Measurements from ENCODE around the gene FAM234A.
"Not testable (repeated sequence)": the region's sequence is repeated elsewhere in the genome, so short reads cannot be mapped to it uniquely, and the experiment has no call there.

FAM234A gene

DNA sequence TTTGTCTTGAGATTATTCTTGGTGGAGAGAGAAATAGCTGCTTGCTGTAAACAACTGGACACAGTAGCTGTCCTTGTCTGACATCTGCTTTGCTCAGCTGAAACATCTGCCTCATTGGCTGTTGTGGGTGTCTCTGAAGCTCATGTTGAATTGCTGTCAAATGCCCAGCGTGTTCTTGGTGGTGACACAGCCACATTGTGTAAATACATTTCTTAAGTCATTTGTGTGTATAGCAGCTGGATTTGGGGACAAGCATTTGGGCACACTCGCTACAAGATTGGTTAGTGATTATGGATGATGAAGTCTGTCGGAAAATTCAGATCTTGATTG, 5.3 kb downstream of the FAM234A start:
- DNase-seq: no peak

DNA sequence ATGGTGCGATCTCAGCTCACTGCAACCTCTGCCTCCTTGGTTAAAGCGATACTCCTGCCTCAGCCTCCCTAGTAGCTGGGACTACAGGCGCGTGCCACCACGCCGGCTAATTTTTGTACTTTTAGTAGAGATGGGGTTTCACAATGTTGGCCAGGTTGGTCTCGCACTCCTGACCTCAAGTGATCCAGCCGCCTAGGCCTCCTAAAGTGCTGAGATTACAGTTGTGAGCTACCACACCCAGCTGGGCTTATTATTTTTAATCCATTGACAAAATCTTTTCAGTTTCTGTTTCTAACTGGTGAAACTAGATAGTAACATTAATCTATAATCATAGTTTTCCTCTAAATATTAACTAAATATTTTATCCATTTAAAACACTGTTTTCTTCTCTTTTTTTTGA, 5.9 kb downstream of the FAM234A start:
- DNase-seq: no peak

DNA sequence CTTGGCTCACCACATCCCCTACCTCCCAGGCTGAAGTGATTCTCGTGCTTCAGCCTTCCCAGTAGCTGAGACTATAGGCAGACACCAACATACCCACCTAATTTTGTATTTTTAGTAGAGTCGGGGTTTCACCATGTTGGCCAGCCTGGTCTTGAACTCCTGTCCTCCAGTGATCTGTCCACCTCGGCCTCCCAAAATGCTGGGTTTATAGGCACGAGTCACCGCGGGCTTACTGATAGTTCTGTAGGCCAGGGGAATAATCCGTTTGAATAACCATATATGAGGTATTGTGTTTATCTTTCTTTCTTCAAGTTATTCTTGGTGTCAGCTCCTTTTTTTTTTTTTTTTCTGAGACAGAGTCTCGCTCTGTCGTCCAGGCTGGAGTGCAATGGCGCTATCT, 7.7 kb downstream of the FAM234A start:
- no peak for DNase-seq

DNA sequence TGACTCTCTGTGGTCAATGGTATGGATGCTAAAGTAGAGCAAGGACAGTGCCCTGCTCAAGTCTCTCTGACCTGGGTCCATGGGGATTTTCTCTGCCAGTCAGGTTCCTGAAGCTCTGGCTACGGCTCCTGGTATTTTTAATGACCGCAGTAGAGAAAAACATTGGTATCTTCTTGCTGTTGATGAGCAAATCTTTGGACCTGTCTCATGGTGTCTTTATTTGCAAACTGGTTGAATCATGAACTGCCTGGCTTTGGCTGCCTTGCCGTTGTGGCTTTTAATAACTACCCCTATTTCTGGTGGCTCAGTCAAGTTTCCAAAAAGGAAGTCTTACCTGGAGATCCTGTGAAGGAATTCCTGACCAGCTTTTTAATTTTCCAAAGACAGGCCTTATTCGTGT, 8.7 kb downstream of the FAM234A start:
- no peak for DNase-seq

DNA sequence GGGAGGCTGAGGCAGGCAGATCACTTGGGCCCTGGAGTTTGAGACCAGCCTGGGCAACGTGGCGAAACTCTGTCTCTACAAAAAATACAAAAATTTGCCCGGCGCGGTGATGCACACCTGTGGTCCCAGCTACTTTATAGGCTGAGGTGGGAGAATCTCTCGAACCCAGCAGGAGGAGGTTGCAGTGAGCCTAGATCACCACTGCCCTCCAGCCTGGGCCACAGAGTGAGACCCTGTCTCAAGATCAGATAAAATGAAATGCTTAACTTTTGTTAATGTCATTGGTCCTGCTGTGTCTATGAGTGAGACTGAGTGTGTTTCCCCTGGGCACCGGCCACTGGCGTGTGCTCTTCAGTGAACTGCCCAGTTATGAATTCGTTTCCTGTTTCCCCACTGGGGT, 10.5 kb downstream of the FAM234A start:
- DNase-seq: no peak

DNA sequence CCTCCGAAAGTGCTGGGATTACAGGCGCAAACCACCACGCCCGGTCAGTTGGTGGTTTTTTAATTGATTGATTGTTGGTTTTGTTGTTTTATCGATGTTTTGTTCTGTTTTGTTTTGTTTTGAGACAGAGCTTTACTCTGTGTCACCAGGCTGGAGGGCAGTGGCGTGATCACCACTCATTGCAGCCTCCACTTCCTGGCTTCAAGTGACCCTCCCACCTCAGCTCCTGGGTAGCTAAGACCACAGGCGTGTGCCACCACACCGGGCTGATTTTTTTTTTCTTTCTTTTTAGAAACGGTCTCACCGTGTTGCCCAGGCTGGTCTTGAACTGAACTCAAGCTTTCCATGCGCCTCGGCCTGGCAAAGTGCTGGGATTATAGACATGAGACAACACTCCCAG, 12.4 kb downstream of the FAM234A start:
- DNase-seq: no peak

- DNase-seq: no peak
These were observed 14.8 kb downstream of the FAM234A start for GRCh38 chr16:249431-249830.

- DNase-seq: no peak
These were observed 18.0 kb downstream of the FAM234A start for GRCh38 chr16:252366-253337.

- DNase-seq: no peak
These were observed 19.2 kb downstream of the FAM234A start for GRCh38 chr16:253833-254232.

- no peak for DNase-seq
These were observed 19.8 kb downstream of the FAM234A start for GRCh38 chr16:254461-254860.

GRCh38 chr16:255183-255582, 20.6 kb downstream of the FAM234A start:
- no peak for DNase-seq

DNA sequence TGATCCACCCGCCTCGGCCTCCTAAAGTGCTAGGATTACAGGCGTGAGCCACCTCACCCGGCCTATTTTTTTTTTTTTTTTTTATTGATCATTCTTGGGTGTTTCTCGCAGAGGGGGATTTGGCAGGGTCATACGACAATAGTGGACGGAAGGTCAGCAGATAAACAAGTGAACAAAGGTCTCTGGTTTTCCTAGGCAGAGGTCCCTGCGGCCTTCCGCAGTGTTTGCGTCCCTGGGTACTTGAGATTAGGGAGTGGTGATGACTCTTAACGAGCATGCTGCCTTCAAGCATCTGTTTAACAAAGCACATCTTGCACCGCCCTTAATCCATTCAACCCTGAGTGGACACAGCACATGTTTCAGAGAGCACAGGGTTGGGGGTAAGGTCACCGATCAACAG, 23.5 kb downstream of the FAM234A start:
- not testable (repeated sequence) for DNase-seq

GRCh38 chr16:259226-259625, 24.6 kb downstream of the FAM234A start:
- DNase-seq: no peak

GRCh38 chr16:259814-260253, 25.2 kb downstream of the FAM234A start:
- DNase-seq: no peak

DNA sequence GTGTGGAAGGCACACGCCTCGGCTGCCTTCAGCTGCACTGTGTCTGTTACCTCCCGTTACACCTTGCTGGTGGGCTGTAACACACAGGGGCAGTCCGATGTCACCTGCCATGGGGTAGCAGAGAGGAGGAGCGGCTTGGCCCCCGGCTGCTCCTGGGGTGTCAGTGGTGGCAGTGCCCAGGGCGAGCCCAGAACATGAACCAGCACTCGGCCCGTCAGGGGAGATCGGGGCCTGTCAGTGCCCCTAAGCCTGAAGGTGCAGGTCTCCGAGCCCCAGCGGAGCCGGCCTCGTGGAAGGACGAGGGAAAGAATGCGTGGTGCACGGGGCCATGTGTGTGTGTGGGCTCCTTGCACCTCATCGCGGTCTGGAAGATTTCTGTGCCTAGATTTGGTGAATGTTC, 25.7 kb downstream of the FAM234A start:
- no peak for DNase-seq

DNA sequence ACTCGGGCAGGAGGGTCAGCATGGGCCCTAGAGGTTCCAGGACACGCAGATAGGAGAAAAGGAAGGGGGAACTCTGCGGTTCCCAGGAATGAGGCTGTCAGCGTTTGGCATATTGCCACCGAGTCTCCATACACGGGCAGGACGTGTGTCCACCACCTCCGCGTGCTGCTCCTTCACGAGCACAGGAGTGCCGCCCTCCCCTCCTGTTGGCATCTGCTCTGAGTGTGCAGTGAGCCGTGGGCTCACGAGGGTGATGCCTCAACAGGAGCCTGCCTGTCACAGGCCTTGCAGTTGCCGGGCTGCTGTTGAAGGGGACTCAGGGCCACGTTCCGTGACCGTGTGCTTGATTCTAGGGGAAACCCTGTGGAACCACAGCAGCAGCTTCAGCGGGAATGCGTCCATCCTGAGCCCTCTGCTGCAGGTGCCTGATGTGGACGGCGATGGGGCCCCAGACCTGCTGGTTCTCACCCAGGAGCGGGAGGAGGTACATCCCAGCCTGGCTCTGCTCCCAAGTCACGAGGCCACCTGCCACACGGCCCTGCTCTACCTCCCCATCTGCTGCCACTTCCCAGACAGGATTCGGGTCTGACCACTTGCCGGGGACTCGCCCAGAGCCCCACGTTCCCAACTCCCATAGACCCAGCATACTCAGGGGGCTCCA, 26.5 kb downstream of the FAM234A start:
- no peak for DNase-seq

DNA sequence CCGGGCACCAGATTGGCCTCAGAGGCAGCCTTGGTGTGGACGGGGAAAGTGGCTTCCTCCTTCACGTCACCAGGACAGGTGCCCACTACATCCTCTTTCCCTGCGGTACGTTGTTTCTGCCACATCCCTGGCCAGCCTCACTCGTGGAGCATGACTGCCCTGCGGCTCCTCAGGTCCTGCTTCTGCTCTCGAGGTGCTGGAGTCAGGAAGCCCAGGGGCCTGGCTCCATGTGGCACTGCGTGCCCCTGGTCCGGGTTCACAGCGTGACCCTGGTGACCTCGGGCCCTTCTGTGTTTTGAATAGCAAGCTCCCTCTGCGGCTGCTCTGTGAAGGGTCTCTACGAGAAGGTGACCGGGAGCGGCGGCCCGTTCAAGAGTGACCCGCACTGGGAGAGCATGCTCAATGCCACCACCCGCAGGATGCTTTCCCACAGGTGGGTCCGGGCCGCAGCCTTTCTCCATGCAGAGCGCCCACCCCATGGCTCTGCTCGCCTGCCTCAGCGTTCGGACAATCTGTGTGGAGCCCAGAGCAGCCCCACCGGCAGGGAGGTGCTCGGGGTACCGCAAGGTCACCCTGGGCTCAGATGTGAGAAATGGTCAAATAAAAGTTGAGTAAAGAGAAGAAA, 27.6 kb downstream of the FAM234A start:
- DNase-seq: no peak

DNA sequence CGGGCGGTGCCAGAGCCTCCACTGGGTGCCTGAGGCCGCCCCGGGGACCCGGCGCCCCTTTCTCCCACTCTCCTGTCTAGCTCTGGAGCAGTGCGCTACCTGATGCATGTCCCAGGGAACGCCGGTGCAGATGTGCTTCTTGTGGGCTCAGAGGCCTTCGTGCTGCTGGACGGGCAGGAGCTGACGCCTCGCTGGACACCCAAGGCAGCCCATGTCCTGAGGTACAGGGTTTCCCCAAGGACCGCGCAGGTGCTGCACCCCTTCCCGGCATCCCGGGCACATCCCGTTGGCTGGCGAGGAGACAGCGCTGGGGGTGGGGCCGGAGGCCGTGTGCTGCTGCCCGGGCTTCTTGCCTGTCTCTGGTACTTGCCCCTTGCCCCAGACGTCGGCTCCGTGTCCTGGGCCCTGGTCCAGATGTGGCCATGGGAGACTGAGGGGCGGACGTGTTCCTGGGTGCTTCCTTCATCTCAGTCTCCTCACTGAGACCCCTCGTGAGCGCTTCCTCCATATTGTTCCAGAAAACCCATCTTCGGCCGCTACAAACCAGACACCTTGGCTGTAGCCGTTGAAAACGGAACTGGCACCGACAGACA, 28.7 kb downstream of the FAM234A start:
- DNase-seq: no peak

DNA sequence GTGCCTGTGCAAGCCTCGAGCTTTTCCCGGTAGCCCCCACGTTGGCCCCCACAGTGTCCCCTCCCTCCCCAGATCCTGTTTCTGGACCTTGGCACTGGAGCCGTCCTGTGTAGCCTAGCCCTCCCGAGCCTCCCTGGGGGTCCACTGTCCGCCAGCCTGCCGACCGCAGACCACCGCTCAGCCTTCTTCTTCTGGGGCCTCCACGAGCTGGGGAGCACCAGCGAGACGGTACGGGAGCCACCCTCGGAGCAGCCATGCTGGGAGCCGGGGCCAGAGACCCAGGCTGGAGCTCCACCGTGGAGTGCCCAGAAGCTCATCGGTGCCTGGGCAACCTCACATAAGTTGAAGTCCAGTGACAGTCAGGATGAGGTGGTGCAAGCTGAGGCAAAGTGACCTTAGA, 29.3 kb downstream of the FAM234A start:
- no peak for DNase-seq

DNA sequence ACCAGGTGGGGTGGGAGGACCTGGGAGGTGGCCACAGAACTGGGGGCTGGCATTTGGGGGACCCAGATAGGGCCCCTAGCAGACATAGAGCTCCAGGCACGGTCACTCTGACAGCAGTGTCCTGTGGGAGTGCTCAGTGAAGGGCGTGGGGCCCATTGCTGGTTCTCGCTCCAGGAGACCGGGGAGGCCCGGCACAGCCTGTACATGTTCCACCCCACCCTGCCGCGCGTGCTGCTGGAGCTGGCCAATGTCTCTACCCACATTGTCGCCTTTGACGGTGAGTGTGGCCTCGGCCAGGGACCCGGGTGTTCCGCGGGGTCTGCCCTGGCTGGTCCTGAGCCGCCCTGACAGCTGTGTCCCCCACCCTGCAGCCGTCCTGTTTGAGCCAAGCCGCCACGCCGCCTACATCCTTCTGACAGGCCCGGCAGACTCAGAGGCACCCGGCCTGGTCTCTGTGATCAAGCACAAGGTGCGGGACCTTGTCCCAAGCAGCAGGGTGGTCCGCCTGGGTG, 29.9 kb downstream of the FAM234A start:
- no peak for DNase-seq

DNA sequence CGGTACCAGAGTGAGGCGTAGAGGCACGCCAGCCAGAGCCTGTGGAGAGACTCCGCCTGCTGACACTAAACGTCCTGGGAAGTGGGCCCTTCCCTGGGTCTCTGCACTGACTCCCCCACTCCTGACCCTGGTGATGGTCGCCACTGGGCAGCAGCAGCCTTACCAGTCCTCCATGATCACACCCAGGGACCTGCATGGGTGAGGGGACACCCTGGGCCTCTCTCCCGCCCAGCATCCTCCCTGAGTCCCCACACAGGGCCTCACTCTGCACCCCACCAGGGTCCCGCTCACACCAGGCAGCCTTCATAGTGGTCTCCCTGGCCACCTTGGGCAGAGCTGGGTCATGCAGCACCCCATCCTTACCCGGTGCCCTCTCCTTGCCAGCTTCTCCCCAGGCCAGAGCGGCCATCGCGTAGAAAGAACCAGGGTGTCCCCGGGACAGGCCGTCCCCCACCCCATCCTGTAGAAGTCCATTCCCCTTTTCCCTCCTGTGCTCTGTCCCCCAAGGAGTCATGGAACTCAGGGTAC, 30.4 kb downstream of the FAM234A start:
- no peak for DNase-seq

GRCh38 chr16:265711-266110, 31.1 kb downstream of the FAM234A start:
- no peak for DNase-seq
